NB4 (cell line): Measurements from ENCODE around the gene GCK.

Experiments
- POLR2A ChIP-seq: IDR thresholded peaks from 2 replicates; pipeline ENCODE4 v1.6.1; 2011; ENCODE audit warnings: mild to moderate bottlenecking; ENCODE audit not compliant: insufficient read length; ENCODE audit errors: extremely low read depth
- TF ChIP-seq, protein P1 (sequence below): IDR thresholded peaks from one replicate; pipeline ENCODE4 v1.5.1; 2012; ENCODE audit warnings: low read depth, low read length

DNA sequence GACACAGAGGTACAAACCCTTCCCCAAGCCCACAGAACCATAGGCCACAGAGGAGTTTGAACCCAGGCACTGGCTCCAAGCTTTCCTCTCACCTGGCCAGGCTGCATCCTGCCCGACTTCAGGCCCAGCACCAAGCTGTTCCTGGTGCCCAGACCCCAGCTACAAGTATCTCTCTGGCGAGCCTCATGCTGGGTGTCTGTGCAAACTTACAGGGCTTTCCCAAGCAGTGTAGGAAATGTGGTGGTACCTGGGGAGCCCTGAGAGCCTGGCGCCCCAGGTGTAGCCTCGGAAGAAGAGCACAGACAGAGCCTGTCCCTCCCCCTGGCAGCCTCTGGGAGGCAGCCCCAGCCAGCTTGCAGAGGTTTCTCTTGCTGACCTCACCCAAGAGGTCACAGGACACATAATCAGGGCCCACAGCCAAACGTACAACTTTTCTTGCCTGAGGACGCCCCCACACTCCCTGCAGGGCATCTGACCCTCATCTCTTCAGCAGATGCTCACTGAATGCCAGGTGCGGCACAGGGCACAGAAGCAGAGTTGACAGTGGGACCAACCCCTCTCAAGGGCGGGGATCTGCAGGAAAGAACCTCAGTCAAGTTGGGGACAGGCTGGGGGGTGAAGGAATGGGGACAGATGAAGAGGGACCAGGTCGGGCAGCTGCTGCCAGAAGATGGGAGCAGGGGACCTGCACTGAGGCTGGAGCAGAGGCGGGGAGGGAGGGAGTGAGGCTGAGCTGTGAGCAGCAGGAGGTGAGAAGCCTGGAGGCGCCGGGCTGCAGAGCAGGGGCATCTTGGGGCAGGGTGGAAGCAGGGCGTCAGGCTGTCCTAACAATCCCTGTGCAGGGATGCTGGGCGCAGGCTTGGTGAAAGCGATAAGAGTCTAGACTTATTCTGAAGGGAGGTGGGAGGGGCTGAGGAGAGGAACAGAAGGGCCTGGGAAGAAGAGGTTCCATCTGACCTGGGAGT lies 31.8 kb downstream of the GCK start:
- TF ChIP-seq, protein P1, sequence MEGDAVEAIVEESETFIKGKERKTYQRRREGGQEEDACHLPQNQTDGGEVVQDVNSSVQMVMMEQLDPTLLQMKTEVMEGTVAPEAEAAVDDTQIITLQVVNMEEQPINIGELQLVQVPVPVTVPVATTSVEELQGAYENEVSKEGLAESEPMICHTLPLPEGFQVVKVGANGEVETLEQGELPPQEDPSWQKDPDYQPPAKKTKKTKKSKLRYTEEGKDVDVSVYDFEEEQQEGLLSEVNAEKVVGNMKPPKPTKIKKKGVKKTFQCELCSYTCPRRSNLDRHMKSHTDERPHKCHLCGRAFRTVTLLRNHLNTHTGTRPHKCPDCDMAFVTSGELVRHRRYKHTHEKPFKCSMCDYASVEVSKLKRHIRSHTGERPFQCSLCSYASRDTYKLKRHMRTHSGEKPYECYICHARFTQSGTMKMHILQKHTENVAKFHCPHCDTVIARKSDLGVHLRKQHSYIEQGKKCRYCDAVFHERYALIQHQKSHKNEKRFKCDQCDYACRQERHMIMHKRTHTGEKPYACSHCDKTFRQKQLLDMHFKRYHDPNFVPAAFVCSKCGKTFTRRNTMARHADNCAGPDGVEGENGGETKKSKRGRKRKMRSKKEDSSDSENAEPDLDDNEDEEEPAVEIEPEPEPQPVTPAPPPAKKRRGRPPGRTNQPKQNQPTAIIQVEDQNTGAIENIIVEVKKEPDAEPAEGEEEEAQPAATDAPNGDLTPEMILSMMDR: no peak
- TF ChIP-seq POLR2A: no peak
